HEK293 (cell line): ENCODE measurements around the gene NUDT5.

Experiments used
- CTCF ChIA-PET: fragments of 350-600 bp; formaldehyde crosslinking; extraction: SDS; loops from one replicate; lab custom pipeline; 2021; ENCODE audit warnings: antibody characterized with exemption; lab: Yijun Ruan, JAX
- POLR2A ChIA-PET: fragments of 300-600 bp; formaldehyde crosslinking; extraction: SDS; loops from one replicate; lab custom pipeline; 2020; ENCODE audit warnings: antibody characterized with exemption, inconsistent platforms; lab: Yijun Ruan, JAX
- H3K27ac ChIP-seq: fragments of 200-500 bp; sonication (Bioruptor generic); 2 replicates; pipeline ENCODE4 v1.5.1; 2014; ENCODE audit warnings: low read depth, low read length, control low read depth, inconsistent platforms; ENCODE audit errors: extremely low read depth
- H3K36me3 ChIP-seq, 2 experiments: fragments of 200-500 bp in 1 of 2; sonication (Bioruptor generic) in 1 of 2; 1 replicate in 1 of 2; 2 replicates in 1 of 2; pipeline ENCODE4 v1.5.1; 2014 to 2017; ENCODE audit warnings: inconsistent platforms in 2 of 2, low read length in 2 of 2; ENCODE audit not compliant: control insufficient read depth in 2 of 2, insufficient read depth in 1 of 2
- H3K4me1 ChIP-seq: fragments of 200-500 bp; sonication (Bioruptor generic); 2 replicates; pipeline ENCODE4 v1.5.1; 2014; ENCODE audit warnings: mild to moderate bottlenecking, low read length, inconsistent platforms; ENCODE audit not compliant: control insufficient read depth, insufficient read depth
- H3K4me3 ChIP-seq: 2 replicates; pipeline ENCODE4 v1.5.1; 2011; ENCODE audit warnings: low read depth, mild to moderate bottlenecking, control low read depth, low read length, moderate library complexity
- H3K9me3 ChIP-seq: fragments of 200-500 bp; sonication (Bioruptor generic); 2 replicates; pipeline ENCODE4 v1.5.1; 2014; ENCODE audit warnings: low read depth, low read length, inconsistent platforms; ENCODE audit not compliant: control insufficient read depth, insufficient read depth
- GLI2 ChIP-seq: fragments of 450-650 bp; formaldehyde crosslinking; IDR thresholded peaks from 2 replicates; pipeline ENCODE4; 2017; ENCODE audit warnings: missing biosample characterization, missing genetic modification characterization, low read depth, borderline replicate concordance
- GLIS1 ChIP-seq: fragments of 450-650 bp; formaldehyde crosslinking; IDR thresholded peaks from 2 replicates; pipeline ENCODE4 v1.5.1; 2016; ENCODE audit warnings: missing biosample characterization, missing genetic modification characterization
- IKZF3 ChIP-seq: fragments of 450-650 bp; IDR thresholded peaks from 2 replicates; pipeline ENCODE4 v1.5.0; 2018; ENCODE audit warnings: missing biosample characterization, mild to moderate bottlenecking, missing genetic modification characterization, moderate library complexity
- KLF7 ChIP-seq: fragments of 450-650 bp; formaldehyde crosslinking; IDR thresholded peaks from 2 replicates; pipeline ENCODE4 v1.5.1; 2016; ENCODE audit warnings: missing biosample characterization, missing genetic modification characterization, borderline replicate concordance
- KLF8 ChIP-seq: fragments of 450-650 bp; formaldehyde crosslinking; IDR thresholded peaks from 2 replicates; pipeline ENCODE4 v1.5.1; 2016; ENCODE audit warnings: missing biosample characterization, missing genetic modification characterization
- KLF9 ChIP-seq: fragments of 450-650 bp; formaldehyde crosslinking; IDR thresholded peaks from 2 replicates; pipeline ENCODE4 v1.5.1; 2016; ENCODE audit warnings: missing biosample characterization, missing genetic modification characterization, low read depth
- MEIS1 ChIP-seq: sonication (generic); formaldehyde crosslinking; IDR thresholded peaks from 2 replicates; pipeline ENCODE4 v1.8.1; 2022; ENCODE audit warnings: missing genetic modification reagents, mild to moderate bottlenecking, borderline replicate concordance
- SP2 ChIP-seq: fragments of 450-650 bp; formaldehyde crosslinking; IDR thresholded peaks from 2 replicates; pipeline ENCODE4 v1.5.1; 2016; ENCODE audit warnings: missing biosample characterization, missing genetic modification characterization
- WT1 ChIP-seq: fragments of 450-650 bp; formaldehyde crosslinking; IDR thresholded peaks from 2 replicates; pipeline ENCODE4 v1.5.1; 2016; ENCODE audit warnings: missing biosample characterization, missing genetic modification characterization
- ZBTB7A ChIP-seq: fragments of 450-650 bp; formaldehyde crosslinking; IDR thresholded peaks from 2 replicates; pipeline ENCODE4 v1.5.1; 2016; ENCODE audit warnings: low read depth, missing biosample characterization, missing genetic modification characterization
- ZEB2 ChIP-seq: fragments of 450-650 bp; formaldehyde crosslinking; IDR thresholded peaks from 2 replicates; pipeline ENCODE4 v1.5.1; 2016; ENCODE audit warnings: missing biosample characterization, missing genetic modification characterization
- ZFP37 ChIP-seq: fragments of 450-650 bp; formaldehyde crosslinking; IDR thresholded peaks from 2 replicates; pipeline ENCODE4 v1.5.1; 2016; ENCODE audit warnings: missing biosample characterization, missing genetic modification characterization
- ZNF140 ChIP-seq: fragments of 450-650 bp; formaldehyde crosslinking; IDR thresholded peaks from 2 replicates; pipeline ENCODE4 v1.5.1; 2016; ENCODE audit warnings: missing biosample characterization, missing genetic modification characterization
- ZNF175 ChIP-seq: fragments of 450-650 bp; formaldehyde crosslinking; IDR thresholded peaks from 2 replicates; pipeline ENCODE4 v1.5.1; 2016; ENCODE audit warnings: missing biosample characterization, missing genetic modification characterization
- ZNF19 ChIP-seq: fragments of 450-650 bp; formaldehyde crosslinking; IDR thresholded peaks from 2 replicates; pipeline ENCODE4; 2016; ENCODE audit warnings: missing biosample characterization, missing genetic modification characterization, low read depth
- ZNF23 ChIP-seq: fragments of 450-650 bp; formaldehyde crosslinking; IDR thresholded peaks from 2 replicates; pipeline ENCODE4 v1.5.1; 2016; ENCODE audit warnings: missing biosample characterization, missing genetic modification characterization, borderline replicate concordance
- ZNF266 ChIP-seq: fragments of 450-650 bp; formaldehyde crosslinking; IDR thresholded peaks from 2 replicates; pipeline ENCODE4 v1.5.1; 2016; ENCODE audit warnings: missing biosample characterization, missing genetic modification characterization, low read depth
- ZNF350 ChIP-seq: fragments of 450-650 bp; formaldehyde crosslinking; IDR thresholded peaks from 2 replicates; pipeline ENCODE4 v1.5.0; 2017; ENCODE audit warnings: missing biosample characterization, mild to moderate bottlenecking, missing genetic modification characterization
- ZNF366 ChIP-seq: fragments of 450-650 bp; formaldehyde crosslinking; conservative IDR thresholded peaks from 2 replicates; pipeline ENCODE4 v1.5.1; 2016; ENCODE audit warnings: missing biosample characterization, missing genetic modification characterization
- ZNF37A ChIP-seq: fragments of 450-650 bp; IDR thresholded peaks from 2 replicates; pipeline ENCODE4 v1.5.1; 2018; ENCODE audit warnings: missing biosample characterization, missing genetic modification characterization
- ZNF394 ChIP-seq: fragments of 450-650 bp; formaldehyde crosslinking; IDR thresholded peaks from 2 replicates; pipeline ENCODE4 v1.5.1; 2016; ENCODE audit warnings: missing biosample characterization, missing genetic modification characterization, mild to moderate bottlenecking, moderate library complexity, borderline replicate concordance
- ZNF416 ChIP-seq: fragments of 450-650 bp; formaldehyde crosslinking; IDR thresholded peaks from 2 replicates; pipeline ENCODE4 v1.5.1; 2016; ENCODE audit warnings: missing biosample characterization, missing genetic modification characterization
- ZNF423 ChIP-seq: fragments of 450-650 bp; formaldehyde crosslinking; IDR thresholded peaks from 2 replicates; pipeline ENCODE4 v1.5.1; 2016; ENCODE audit warnings: missing biosample characterization, missing genetic modification characterization
- ZNF426 ChIP-seq: fragments of 450-650 bp; formaldehyde crosslinking; IDR thresholded peaks from 2 replicates; pipeline ENCODE4 v1.5.1; 2017; ENCODE audit warnings: missing biosample characterization, missing genetic modification characterization, mild to moderate bottlenecking, inconsistent platforms, moderate library complexity
- ZNF514 ChIP-seq: fragments of 450-650 bp; formaldehyde crosslinking; IDR thresholded peaks from 2 replicates; pipeline ENCODE4 v1.5.1; 2016; ENCODE audit warnings: missing biosample characterization, missing genetic modification characterization
- ZNF549 ChIP-seq: fragments of 450-650 bp; IDR thresholded peaks from 2 replicates; pipeline ENCODE4 v1.5.1; 2018; ENCODE audit warnings: missing biosample characterization, missing genetic modification characterization, mild to moderate bottlenecking, inconsistent platforms, moderate library complexity
- ZNF610 ChIP-seq: fragments of 450-650 bp; formaldehyde crosslinking; IDR thresholded peaks from 2 replicates; pipeline ENCODE4 v1.5.1; 2016; ENCODE audit warnings: missing biosample characterization, missing genetic modification characterization, borderline replicate concordance
- ZNF623 ChIP-seq: fragments of 450-650 bp; formaldehyde crosslinking; IDR thresholded peaks from 2 replicates; pipeline ENCODE4 v1.5.1; 2016; ENCODE audit warnings: missing biosample characterization, missing genetic modification characterization
- ZNF660 ChIP-seq: fragments of 450-650 bp; IDR thresholded peaks from 2 replicates; pipeline ENCODE4 v1.5.1; 2018; ENCODE audit warnings: missing biosample characterization, mild to moderate bottlenecking, missing genetic modification characterization
- ZNF777 ChIP-seq: fragments of 450-650 bp; formaldehyde crosslinking; IDR thresholded peaks from 2 replicates; pipeline ENCODE4 v1.5.1; 2017; ENCODE audit warnings: missing biosample characterization, missing genetic modification characterization, borderline replicate concordance
- ZNF830 ChIP-seq: fragments of 450-650 bp; IDR thresholded peaks from 2 replicates; pipeline ENCODE4 v1.5.0; 2018; ENCODE audit warnings: missing biosample characterization, missing genetic modification characterization, low read depth, mild to moderate bottlenecking, moderate library complexity
- ZSCAN23 ChIP-seq: fragments of 450-650 bp; formaldehyde crosslinking; IDR thresholded peaks from 2 replicates; pipeline ENCODE4 v1.5.1; 2016; ENCODE audit warnings: missing biosample characterization, missing genetic modification characterization
- ZSCAN30 ChIP-seq: fragments of 450-650 bp; IDR thresholded peaks from 2 replicates; pipeline ENCODE4 v1.5.1; 2018; ENCODE audit warnings: missing biosample characterization, mild to moderate bottlenecking, missing genetic modification characterization, moderate library complexity
- TF ChIP-seq, protein P1 (sequence below): fragments of 450-650 bp; formaldehyde crosslinking; IDR thresholded peaks from 2 replicates; pipeline ENCODE4 v1.5.1; 2016; ENCODE audit warnings: missing biosample characterization, missing genetic modification characterization

NUDT5 gene

DNA sequence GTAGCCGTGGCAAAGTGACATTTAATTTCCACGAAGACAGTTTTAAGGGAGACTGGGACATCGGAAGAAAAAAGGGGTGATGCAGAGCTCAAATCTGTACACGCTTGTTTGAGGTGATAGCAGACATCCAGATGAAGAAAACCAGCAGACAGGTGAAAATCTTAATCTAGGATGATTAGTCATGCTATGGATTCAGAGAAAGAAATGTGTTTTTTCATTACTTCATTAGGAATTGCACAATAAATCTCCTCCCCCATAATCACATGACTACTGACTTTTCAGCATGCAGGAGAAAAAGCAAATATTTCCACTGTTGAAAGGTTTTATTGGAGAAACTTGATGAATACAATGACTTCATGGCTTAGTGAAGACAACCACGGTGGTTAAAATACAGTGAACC, 2.5 kb downstream of the NUDT5 start (continued):
- TF ChIP-seq ZNF777, result no peak

DNA sequence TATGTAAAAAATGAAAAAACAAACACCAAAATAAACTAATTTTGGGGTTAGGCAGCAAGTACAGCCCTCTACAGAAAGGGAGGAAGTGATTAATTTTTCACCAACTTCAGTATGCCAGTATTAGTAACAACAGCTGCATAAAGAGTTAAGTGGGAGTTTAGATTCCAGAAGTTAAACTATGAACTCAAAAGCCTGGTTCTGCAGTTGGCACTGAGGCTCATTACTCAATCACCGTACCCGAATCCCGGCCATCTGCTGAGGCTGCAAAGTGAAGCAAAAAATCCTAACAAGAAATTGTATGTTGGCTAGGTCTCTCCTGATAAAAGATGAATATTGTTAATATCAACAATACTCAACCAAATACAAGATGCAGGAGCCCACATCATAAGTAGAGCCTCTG, 4.0 kb downstream of the NUDT5 start:
- H3K36me3 ChIP-seq, result peaks cover 10 to 21% of the 10 kb centered on the region in 2 experiments; a peak in 2 of 3 replicates
- H3K9me3 ChIP-seq, result no peaks in the 10 kb centered on the region
- POLR2A ChIA-PET, result no interaction called here
- CTCF ChIA-PET, result interaction anchor here (0.6 to 1.0 kb wide), 2 partner anchors 9 to 59 kb away, joined by 3 to 6 read pairs; no protein-coding TSS in a partner anchor
- H3K27ac ChIP-seq, result no peak overlapping the region
- H3K4me3 ChIP-seq, result no peak overlapping the region
- peaks cover 13% of the 10 kb centered on the region; the same call in 1 of the 2 replicates for H3K4me1 ChIP-seq
- TF ChIP-seq ZNF366 (tag by site-specific recombination), result no peak
- TF ChIP-seq IKZF3 (tag by site-specific recombination), result no peak
- no peak for TF ChIP-seq ZNF623 (tag by site-specific recombination)
- no peak for TF ChIP-seq ZBTB7A (tag by site-specific recombination)
- TF ChIP-seq ZNF416, result no peak
- no peak for TF ChIP-seq KLF7 (tag by site-specific recombination)
- TF ChIP-seq ZSCAN23 (tag by site-specific recombination), result no peak
- TF ChIP-seq ZFP37, result no peak
- TF ChIP-seq ZNF660 (tag by site-specific recombination), result no peak
- TF ChIP-seq ZNF350, result no peak
- no peak for TF ChIP-seq ZNF140
- no peak for TF ChIP-seq GLIS1 (tag by site-specific recombination)
- TF ChIP-seq, protein P1, sequence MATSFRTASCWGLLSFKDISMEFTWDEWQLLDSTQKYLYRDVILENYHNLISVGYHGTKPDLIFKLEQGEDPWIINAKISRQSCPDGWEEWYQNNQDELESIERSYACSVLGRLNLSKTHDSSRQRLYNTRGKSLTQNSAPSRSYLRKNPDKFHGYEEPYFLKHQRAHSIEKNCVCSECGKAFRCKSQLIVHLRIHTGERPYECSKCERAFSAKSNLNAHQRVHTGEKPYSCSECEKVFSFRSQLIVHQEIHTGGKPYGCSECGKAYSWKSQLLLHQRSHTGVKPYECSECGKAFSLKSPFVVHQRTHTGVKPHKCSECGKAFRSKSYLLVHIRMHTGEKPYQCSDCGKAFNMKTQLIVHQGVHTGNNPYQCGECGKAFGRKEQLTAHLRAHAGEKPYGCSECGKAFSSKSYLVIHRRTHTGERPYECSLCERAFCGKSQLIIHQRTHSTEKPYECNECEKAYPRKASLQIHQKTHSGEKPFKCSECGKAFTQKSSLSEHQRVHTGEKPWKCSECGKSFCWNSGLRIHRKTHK (tag by site-specific recombination), result no peak
- no peak for TF ChIP-seq ZNF423
- no peak for TF ChIP-seq ZNF514 (tag by site-specific recombination)
- TF ChIP-seq ZNF394, result no peak
- TF ChIP-seq ZNF549 (tag by site-specific recombination), result no peak
- TF ChIP-seq SP2 (tag by site-specific recombination), result no peak
- TF ChIP-seq, all 188 proteins: peak for 0

- ChIA-PET CTCF (no interaction called here), POLR2A (no interaction called here)
- TF ChIP-seq ZSCAN30 (no peak), ZNF175 (tag by site-specific recombination) (no peak), MEIS1 (CRISPR knock-in tag) (no peak), ZNF19 (no peak), GLI2 (tag by site-specific recombination) (no peak), ZNF610 (tag by site-specific recombination) (no peak), ZEB2 (tag by site-specific recombination) (no peak), KLF8 (tag by site-specific recombination) (no peak), KLF7 (tag by site-specific recombination) (no peak), ZNF426 (no peak), WT1 (no peak), ZNF23 (no peak), ZNF830 (tag by site-specific recombination) (no peak), KLF9 (tag by site-specific recombination) (no peak), ZNF777 (no peak), ZNF37A (no peak), ZNF623 (tag by site-specific recombination) (no peak), ZNF140 (no peak), ZNF266 (tag by site-specific recombination) (no peak)
- peaks cover 13% of the 10 kb centered on the region; the same call in 1 of the 2 replicates for H3K4me1 ChIP-seq
- H3K9me3 ChIP-seq, result no peaks in the 10 kb centered on the region
- H3K4me3 ChIP-seq, result no peak overlapping the region
- H3K36me3 ChIP-seq, result peaks cover 24 to 39% of the 10 kb centered on the region in 2 experiments
- H3K27ac ChIP-seq, result no peak overlapping the region
These were observed 6.3 kb downstream of the NUDT5 start for GRCh38 chr10:12189426-12189825.
